ENCODE measurements around the gene COMMD4.
"Not testable (repeated sequence)": the region's sequence is repeated elsewhere in the genome, so short reads cannot be mapped to it uniquely, and the experiment has no call there.

COMMD4 gene

DNA sequence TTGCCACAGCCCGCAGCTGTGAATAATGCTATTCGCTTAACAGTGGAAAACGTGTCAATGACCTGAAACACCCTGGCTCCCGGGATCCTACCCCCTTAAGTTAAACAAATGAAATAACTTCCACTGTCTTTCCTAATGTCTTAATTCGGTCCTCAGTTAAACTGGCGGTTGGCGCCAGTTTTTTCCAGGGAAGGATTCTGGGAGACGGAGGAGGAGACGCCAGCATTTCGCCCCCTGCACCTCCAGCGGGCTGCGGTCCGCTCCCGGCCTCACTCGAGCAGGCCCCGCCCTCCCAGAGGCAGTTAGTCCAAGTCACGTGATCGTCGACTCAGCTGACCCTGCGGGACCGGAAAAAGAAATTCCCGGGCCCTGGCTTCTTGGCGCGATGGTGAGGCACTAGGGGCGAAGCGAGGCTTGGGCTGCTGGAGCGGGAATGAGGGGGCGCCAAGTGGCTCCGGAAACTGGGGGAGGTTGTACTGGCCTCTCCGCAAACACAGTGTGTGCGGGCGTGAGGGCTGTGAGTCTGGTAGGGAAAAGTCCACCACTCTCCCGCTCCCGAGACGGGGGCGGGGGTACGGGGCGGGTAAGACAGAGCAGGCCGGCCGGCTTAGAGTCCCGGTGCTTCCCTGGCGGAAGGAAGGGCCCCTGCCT lies at the start of gene COMMD4:
Gene COMMD4 (plus strand): TSS at position 359 of the 651 bp plus-strand sequence. CDS start 27 bp downstream, at position 386.
- DNase-seq: peak; percentile 68

GRCh38 chr15:75293660-75294059 lies 42.2 kb upstream of the COMMD4 start:
- not testable (repeated sequence) for DNase-seq

DNA sequence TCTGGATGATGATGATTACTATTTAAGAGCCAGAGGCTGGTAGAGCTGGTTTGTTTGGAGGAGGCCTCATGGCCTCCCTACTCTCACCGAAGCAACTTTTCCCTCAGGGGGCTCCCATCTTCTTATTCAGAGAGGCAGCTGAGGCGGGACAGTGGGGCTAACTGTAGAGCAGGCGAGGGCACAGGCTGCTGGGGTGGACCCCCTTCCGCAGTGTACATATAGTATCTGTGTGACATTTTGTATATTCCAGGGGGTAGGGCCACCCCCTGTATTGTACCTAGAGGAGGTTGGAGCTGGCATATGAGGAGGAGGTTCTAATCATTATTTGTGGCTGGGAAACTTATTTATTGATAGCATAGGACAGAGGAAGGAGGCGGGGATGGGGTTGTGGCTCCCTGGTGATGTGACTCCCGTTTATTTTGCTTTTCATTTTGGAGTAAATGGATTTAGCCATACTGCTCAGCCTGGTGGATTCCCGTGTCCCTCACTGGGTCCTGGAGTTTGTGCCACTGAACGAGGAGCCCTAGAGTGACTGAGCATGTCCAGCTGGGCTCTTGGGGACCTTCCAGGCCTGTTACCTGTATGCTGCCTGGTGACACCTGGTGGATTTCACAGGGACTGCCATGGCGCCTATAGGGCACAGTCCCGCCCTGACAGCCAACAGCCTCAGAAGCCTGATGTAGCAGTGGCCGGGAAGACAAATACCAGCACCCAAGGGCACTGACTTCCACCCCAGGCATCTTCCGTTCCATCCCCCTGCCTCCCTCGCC lies 37.1 kb upstream of the COMMD4 start:
- DNase-seq: not testable (repeated sequence)

DNA sequence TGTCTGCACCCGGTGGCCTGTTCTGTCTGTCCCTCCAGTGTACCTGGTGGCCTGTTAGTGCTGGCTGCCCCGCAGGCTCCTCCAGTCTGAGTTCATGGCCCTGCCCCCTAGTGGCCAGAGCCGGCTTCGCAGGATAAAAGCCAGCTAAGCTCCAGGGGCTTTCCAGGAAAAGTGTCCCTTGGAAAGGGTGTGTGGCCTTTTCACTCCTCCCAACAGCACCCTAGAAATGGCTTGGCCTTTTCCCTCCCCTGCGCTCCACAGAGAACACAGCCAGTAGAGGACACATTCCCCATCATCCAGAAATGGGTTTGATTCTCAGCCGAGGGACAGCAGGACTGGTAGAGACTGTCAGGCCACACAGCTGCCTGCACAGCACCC lies 36.6 kb upstream of the COMMD4 start:
- DNase-seq: not testable (repeated sequence)

DNA sequence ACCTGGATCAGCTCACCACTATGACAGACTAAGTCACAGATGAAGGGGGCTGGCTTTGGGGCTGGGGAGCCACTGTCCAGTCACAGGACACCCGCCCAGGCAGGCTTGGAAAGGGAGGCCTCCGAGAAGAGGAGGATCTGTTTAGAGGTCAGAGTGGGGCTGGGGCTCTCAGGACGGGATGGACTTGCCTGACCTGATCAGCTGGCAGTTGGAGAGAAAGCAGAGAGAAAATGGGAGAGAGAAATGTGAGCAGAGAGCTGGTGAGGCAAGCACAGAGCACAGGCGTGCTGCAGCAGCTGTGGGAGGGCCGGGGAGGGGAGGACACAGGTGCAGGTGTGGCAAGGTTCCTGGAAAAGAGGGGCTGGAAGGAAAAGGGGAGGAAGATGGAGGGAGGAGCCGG lies 35.8 kb upstream of the COMMD4 start:
- DNase-seq: not testable (repeated sequence)

DNA sequence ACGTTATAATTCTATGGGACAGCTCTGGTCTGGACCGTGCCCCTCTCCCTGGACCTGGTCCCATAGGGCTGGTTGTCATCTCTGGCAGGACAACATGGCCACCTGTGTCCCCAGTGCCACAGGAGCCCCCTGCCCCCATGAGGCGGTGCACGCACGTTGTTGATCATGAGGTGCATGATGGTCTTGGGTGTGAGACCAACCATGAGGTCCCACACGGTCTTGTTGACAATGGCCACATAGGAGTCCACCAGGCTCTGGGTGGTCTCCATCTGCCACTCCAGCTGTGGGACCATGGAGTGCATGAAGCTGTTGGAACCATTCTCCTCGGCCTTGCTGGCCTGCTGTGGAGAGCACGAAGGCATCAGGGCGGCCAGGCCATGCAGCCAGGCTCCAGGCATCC lies 33.5 kb upstream of the COMMD4 start:
- no peak for DNase-seq

GRCh38 chr15:75302753-75303152 lies 33.1 kb upstream of the COMMD4 start:
- DNase-seq: not testable (repeated sequence)

GRCh38 chr15:75306188-75306587 lies 29.7 kb upstream of the COMMD4 start:
- DNase-seq: no peak

DNA sequence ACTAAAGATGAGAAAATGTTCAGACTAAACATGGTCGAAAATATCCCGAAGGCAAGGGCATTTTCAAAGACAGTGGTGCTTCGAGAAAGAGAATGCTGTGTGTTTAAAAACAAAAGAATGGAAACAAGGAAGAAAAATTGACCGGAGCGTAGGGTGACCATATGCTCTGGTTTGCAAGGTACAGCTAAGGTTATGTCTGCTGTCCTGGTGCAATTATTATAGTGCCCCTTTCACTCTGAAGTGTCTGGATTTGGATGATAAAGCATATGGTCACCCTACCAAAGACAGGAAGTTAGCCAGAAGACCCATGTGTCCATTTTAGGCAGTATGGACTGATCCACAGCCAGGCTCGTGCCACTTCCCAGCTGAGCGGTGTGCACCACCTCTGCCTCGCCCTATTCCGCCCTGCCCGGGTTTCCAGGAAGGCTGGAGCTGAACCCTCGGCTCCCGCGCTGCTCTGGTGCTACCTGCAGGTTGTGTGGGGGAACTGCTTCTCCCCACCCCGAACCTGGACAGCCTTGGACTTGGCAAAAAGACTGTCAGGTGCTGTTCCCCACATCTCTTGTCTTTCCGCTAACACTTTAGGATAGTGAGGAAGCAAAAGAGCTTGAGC lies 28.0 kb upstream of the COMMD4 start:
- no peak for DNase-seq

DNA sequence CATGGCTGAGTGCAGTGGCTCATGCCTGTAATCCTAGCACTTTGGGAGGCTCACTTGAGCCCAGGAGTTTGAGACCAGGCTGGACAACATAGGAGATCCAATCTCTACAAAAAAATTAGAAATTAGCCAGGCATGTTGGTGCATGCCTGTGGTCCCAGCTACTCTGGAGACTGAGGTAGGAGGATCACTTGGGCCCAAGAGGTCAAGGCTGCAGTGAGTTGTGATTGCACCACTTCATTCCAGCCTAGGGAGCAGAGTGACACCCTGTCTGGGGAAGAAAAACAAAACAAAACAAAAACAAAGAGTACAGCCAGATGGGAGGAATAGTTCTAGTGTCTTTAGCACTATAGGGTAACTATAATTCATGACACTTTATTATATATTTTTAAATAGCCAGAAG lies 26.2 kb upstream of the COMMD4 start:
- no peak for DNase-seq

DNA sequence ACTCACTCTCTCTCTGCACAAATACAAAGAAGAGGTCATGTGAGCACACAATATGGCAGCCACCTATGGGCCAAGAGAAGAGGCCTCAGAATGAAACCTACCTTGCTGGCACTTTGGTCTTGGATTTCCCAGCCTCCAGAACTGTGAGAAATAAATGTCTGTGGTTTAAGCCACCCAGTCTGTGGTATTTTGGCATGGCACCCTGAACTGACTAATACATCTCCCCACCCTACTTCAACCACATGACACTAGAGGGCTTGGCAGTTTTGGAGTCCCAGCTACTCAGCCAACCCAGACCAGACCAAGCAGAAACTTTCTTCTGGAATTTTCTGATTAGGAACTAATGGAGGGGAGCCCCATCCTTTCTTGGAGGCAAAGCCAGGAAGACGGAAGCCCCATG lies 23.3 kb upstream of the COMMD4 start:
- not testable (repeated sequence) for DNase-seq

GRCh38 chr15:75313116-75313845 lies 22.6 kb upstream of the COMMD4 start:
- no peak for DNase-seq

GRCh38 chr15:75314552-75315290 lies 21.1 kb upstream of the COMMD4 start:
- no peak for DNase-seq

DNA sequence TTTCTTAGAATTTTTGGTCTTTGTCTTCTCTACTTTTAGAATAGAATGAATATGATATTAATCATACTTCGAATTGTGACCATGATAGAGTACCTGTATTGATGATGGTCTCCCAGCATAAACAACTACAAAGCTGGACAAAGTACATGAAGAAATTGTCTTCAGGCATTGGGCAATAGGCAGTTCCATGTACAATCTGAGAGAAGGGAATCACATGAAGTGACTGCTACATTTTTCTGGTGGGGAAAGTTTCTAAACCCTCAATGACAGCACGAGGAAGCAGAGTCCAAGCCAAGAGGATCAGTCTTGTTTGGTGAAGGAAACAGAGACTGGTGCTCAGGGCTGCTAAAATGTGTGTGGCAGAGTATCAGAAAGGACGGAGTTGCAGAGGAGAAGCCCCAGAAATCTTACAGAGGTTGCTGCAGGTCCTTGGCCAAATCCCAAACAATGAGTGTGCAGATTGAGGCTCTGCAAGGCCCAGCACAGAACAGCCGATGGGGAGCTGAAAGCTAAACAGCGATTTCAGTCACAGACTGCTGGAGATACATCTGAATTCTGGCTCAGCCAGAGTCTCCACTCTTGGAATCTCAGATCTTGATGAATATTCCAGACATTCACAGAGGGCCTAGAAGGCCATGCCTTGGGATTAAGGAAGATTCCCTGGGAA lies 16.5 kb upstream of the COMMD4 start:
- DNase-seq: not testable (repeated sequence)

DNA sequence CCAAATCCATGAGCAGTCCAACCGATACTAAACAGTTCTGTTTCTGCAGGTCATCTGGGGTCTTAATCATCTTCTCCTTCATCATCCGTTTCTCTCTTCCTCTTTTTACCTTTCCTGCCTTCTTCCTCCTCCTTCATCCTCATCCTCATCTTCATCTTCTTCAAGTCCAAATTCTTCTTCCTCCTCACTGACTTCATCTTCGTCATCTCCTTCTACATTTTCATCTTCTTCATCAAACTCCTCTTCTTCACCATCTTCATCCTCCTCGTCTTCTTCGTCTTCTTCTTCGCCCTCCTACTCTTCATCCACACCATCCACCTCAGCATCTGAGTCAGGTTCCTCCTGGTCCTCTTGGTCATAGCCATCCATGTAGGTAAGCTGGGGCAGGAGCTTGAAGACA lies 14.2 kb upstream of the COMMD4 start:
- no peak for DNase-seq

- DNase-seq: no peak
Measured at GRCh38 chr15:75325922-75326321, 9.9 kb upstream of the COMMD4 start.

GRCh38 chr15:75327005-75327404 lies 8.9 kb upstream of the COMMD4 start:
- DNase-seq: no peak

DNA sequence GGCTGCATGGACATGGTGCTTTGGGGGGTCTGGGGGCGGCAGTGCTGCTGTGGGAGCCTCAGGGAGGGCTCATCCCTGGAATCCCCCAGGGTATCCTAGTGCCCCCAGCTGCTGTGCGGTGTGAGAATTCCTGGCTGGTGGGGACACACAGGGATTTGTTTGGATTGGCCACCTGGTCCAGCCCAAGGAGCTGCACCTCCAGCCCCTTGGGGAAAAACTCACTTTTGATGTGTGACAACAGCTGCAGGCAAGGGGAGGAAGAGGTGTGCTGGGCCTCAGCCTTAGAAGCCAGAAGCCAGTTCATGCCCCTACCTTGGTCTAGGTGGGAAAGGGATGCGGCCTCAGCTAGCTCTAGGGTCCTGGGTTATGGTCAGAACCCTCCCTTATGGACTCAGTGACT lies 8.4 kb upstream of the COMMD4 start:
- no peak for DNase-seq

- no peak for DNase-seq
Measured at GRCh38 chr15:75328493-75329314, 7.2 kb upstream of the COMMD4 start.

DNA sequence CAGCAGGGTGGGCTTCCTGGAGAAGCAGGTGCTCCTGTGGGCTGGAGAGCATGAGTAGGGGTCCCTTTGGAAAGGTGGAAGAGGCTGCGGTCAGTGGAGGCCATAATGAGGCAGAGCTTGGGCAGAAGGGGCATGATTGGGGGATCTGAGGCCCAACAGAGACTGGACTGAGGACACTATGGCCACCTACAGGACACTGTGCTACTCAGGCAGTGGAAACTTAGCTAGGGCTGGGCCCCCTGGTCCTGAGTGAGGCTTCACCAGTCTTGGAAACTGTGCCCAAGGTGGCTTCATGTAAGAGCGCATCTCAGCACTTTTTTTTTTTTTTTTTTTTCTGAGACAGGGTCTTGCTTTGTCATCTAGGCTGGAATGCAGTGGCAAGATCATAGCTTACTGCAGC lies 6.3 kb upstream of the COMMD4 start:
- no peak for DNase-seq

GRCh38 chr15:75332093-75332492 lies 3.8 kb upstream of the COMMD4 start:
- DNase-seq: not testable (repeated sequence)

All from cortex of kidney (tissue), 1 donor.